Fibroblast of lung (primary cell): Measurements from ENCODE around the gene GRIA1.

Source experiments
- CTCF ChIP-seq, 2 donors: IDR thresholded peaks in 1 of 2; conservative IDR thresholded peaks in 1 of 2; 1 replicate in 1 of 2; 2 replicates in 1 of 2; pipeline ENCODE4 v1.5.1; 2011 to 2012; ENCODE audit warnings: low read length in 2 of 2, control low read depth in 1 of 2, inconsistent platforms in 1 of 2, low read depth in 1 of 2, mild to moderate bottlenecking in 1 of 2
- EZH2 ChIP-seq: IDR thresholded peaks from 2 replicates; pipeline ENCODE4 v1.5.1; 2012; ENCODE audit warnings: low read length, control low read depth, mild to moderate bottlenecking; ENCODE audit errors: missing control alignments

DNA sequence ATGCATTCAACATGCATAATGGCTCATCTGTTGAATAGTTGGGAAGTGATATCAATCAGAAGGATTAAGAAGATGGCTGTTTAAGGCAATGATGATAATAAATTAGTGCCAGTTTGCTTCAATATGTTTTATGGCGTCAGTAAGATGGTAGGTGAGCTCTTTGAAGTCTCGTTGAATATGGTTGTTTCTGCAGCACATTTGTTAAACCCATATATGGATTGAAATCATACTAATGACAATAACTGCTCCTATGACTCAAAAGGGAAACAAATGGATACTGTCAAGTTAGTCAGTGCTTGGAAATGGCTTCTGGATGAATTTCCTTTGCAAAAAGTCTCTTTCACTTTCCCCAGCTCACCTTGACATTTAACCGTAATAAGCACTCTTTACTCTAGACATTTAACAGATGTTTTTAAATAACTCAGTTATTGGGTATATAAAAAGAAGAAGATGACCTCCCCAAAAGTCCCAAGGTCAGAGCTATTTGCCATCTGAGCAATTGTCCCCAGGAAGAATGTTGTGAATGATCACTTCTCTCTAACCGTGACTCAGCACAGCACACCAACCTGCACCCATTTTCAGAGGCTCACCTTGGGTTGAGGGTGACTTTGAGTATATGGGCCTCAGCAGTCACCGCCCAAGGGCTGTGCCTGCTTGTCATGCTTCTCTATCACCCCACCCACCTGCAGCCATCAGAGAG, 133.4 kb downstream of the GRIA1 start:
- TF ChIP-seq EZH2 (no peak), CTCF (conservative IDR thresholded peaks at IDR 0.05 in 1 of 2, IDR thresholded peaks at IDR 0.05 in 1 of 2; ENCODE audit: low read depth in 1 of 2, low read length in 2 of 2) (no peak)
